Measurements from ENCODE around the gene PRICKLE1. TPM values are rescaled to one million over a fixed set of nuclear protein-coding genes. Genes with fewer than 3 reads are reported as not detected.

Gene PRICKLE1
- total and polyA plus RNA-seq, 2 of the 13 experiments (the other 11 are each of a cell fraction or from before 2014, with no cell fraction given) = not detected

GRCh38 chr12:42502682-42503081 is 86.9 kb downstream of the PRICKLE1 start (continued):
- TF ChIP-seq ZNF407 (CRISPR knock-in tag; IDR thresholded peaks at IDR 0.05; ENCODE audit: not compliant biosample characterization) (no peak), SRF (IDR thresholded peaks at IDR 0.05; ENCODE audit: low read depth, low read length) (no peak), RAD51 (IDR thresholded peaks at IDR 0.05; ENCODE audit: borderline replicate concordance) (no peak), SP1 (IDR thresholded peaks at IDR 0.05) (no peak), SP1 (CRISPR knock-in tag; IDR thresholded peaks at IDR 0.05) (no peak), RELA (CRISPR knock-in tag; IDR thresholded peaks at IDR 0.05) (no peak), CBX1 (IDR thresholded peaks at IDR 0.05; ENCODE audit: low read depth) (no peak)
